Sigmoid colon (tissue), 4 donors: ENCODE results near the gene EMP2.

Source experiments
- EP300 ChIP-seq, 4 donors: sonication (generic); formaldehyde crosslinking; IDR thresholded peaks; one replicate each; pipeline ENCODE4 v1.6.1; 2017; ENCODE audit warnings: antibody characterized with exemption in 4 of 4
- POLR2A ChIP-seq, 2 donors: fragments of 450-650 bp; IDR thresholded peaks; one replicate each; pipeline ENCODE4 v1.6.1; 2016; ENCODE audit warnings: antibody characterized with exemption in 2 of 2, mild to moderate bottlenecking in 2 of 2, moderate library complexity in 2 of 2
- POLR2AphosphoS5 ChIP-seq, 4 donors: sonication (generic); formaldehyde crosslinking; IDR thresholded peaks; one replicate each; pipeline ENCODE4 v1.6.1; 2017; ENCODE audit warnings: antibody characterized with exemption in 4 of 4
- TF ChIP-seq, protein P1 (sequence below), 4 experiments: fragments of 450-650 bp in 3 of 4; fragments of 200-600 bp in 1 of 4; IDR thresholded peaks; one replicate each; pipeline ENCODE4 v1.5.1; 2016 to 2019; ENCODE audit warnings: antibody characterized with exemption in 4 of 4, mild to moderate bottlenecking in 3 of 4, moderate library complexity in 2 of 4

DNA sequence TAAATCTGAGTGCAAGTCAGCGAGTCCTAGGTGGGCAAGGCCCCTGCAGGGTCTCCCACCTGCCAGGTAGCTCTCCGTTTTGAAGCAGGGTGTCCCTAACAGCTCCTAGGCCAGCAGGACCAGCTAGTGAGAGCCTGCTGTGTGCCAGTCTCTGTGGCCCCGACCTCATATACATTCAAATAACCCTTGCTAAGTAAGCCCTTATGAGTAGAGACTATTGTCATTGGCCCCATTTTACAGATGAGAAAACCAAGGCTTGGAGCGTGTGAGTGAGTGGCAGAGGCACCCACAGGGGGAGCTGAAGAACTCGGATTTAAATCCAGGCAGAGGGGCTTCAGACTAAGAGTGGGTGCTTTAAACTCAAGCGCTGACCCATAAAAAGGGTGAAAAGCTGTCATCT is 39.7 kb upstream of the EMP2 start:
- TF ChIP-seq EP300 (IDR thresholded peaks at IDR 0.05) (no peak), POLR2A (IDR thresholded peaks at IDR 0.05) (no peak), POLR2AphosphoS5 (IDR thresholded peaks at IDR 0.05) (no peak)
- TF ChIP-seq, protein P1, sequence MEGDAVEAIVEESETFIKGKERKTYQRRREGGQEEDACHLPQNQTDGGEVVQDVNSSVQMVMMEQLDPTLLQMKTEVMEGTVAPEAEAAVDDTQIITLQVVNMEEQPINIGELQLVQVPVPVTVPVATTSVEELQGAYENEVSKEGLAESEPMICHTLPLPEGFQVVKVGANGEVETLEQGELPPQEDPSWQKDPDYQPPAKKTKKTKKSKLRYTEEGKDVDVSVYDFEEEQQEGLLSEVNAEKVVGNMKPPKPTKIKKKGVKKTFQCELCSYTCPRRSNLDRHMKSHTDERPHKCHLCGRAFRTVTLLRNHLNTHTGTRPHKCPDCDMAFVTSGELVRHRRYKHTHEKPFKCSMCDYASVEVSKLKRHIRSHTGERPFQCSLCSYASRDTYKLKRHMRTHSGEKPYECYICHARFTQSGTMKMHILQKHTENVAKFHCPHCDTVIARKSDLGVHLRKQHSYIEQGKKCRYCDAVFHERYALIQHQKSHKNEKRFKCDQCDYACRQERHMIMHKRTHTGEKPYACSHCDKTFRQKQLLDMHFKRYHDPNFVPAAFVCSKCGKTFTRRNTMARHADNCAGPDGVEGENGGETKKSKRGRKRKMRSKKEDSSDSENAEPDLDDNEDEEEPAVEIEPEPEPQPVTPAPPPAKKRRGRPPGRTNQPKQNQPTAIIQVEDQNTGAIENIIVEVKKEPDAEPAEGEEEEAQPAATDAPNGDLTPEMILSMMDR (IDR thresholded peaks at IDR 0.05) = no peak
